ENCODE results near the gene PIP5K1C. TPM values are rescaled to one million over a fixed set of nuclear protein-coding genes. Genes with fewer than 3 reads are reported as not detected.

PIP5K1C gene
- total RNA-seq, 1 experiment from 2014 or later = 34.0 TPM

GRCh38 chr19:3658004-3658869, 42.0 kb downstream of the PIP5K1C start:
- H3K4me1 Mint-ChIP-seq = no peaks in the 10 kb centered on the region
- TF ChIP-seq FOXK1 (CRISPR knock-in tag; IDR thresholded peaks at IDR 0.05) = no peak
- DNase-seq (ENCODE audit: low spot score) = no peak
- no peaks in the 10 kb centered on the region for H3K27me3 Mint-ChIP-seq (ENCODE audit: low read depth)
- ATAC-seq = no peak
- no peak overlapping the region for H3K4me3 Mint-ChIP-seq
- ChIA-PET POLR2A (no interaction called here), CTCF (interaction anchor here (0.6 kb wide), 1 partner anchor 50 kb away, joined by 3 read pairs; no protein-coding TSS in a partner anchor)
- no peaks in the 10 kb centered on the region for H3K9me3 Mint-ChIP-seq
- H3K36me3 Mint-ChIP-seq = peaks cover 19% of the 10 kb centered on the region
- H3K27ac Mint-ChIP-seq = peak overlapping the region; percentile 27; the same call in 1 of the 2 replicates

- no peaks in the 10 kb centered on the region for H3K4me1 Mint-ChIP-seq
Observed at GRCh38 chr19:3657395-3657769, 42.9 kb downstream of the PIP5K1C start.

GRCh38 chr19:3656747-3657394, 43.4 kb downstream of the PIP5K1C start:
- Mint-ChIP-seq H3K9me3 (no peaks in the 10 kb centered on the region), H3K4me1 (no peaks in the 10 kb centered on the region), H3K4me3 (no peak overlapping the region), H3K36me3 (peaks cover 17% of the 10 kb centered on the region), H3K27ac (no peak overlapping the region), H3K27me3 (ENCODE audit: low read depth) (no peaks in the 10 kb centered on the region)
- CTCF ChIA-PET = interaction anchor here (0.7 to 1.0 kb wide), 3 partner anchors 36 to 331 kb away, joined by 3 to 6 read pairs (median 5); no protein-coding TSS in a partner anchor
- TF ChIP-seq ZMAT4 (CRISPR knock-in tag; IDR thresholded peaks at IDR 0.05) = no peak
- 0 out of 2 replicates have a peak, but pooled peaks have one; percentile 27 for TF ChIP-seq GTF2I (CRISPR knock-in tag; conservative IDR thresholded peaks at IDR 0.05)
- no peak for DNase-seq (ENCODE audit: low spot score)
- ATAC-seq = no peak
- POLR2A ChIA-PET = no interaction called here

More at GRCh38 chr19:3657395-3657769, 42.9 kb downstream of the PIP5K1C start:
- no peaks in the 10 kb centered on the region for H3K27me3 Mint-ChIP-seq (ENCODE audit: low read depth)
- ATAC-seq (no peak), DNase-seq (ENCODE audit: low spot score) (no peak)
- ChIA-PET POLR2A (no interaction called here), CTCF (interaction anchor here (0.6 to 1.0 kb wide), 2 partner anchors 51 to 330 kb away, joined by 3 to 6 read pairs; no protein-coding TSS in a partner anchor)
- H3K4me3 Mint-ChIP-seq = no peak overlapping the region
- H3K36me3 Mint-ChIP-seq = peaks cover 17% of the 10 kb centered on the region
- TF ChIP-seq RORB (CRISPR knock-in tag; IDR thresholded peaks at IDR 0.05) (no peak), NR3C1 (CRISPR knock-in tag; conservative IDR thresholded peaks at IDR 0.05; ENCODE audit: low read depth) (no peak), JAZF1 (CRISPR knock-in tag; IDR thresholded peaks at IDR 0.05) (no peak), ZNF121 (CRISPR knock-in tag; IDR thresholded peaks at IDR 0.05) (no peak)
- no peaks in the 10 kb centered on the region for H3K9me3 Mint-ChIP-seq
- no peak overlapping the region for H3K27ac Mint-ChIP-seq

GRCh38 chr19:3656073-3656746, 44.1 kb downstream of the PIP5K1C start:
- CTCF ChIA-PET = interaction anchor here (0.7 to 1.1 kb wide), 4 partner anchors 28 to 331 kb away, joined by 3 to 6 read pairs (median 4); no protein-coding TSS in a partner anchor
- no peaks in the 10 kb centered on the region for H3K9me3 Mint-ChIP-seq
- POLR2A ChIA-PET = no interaction called here
- ATAC-seq (no peak), DNase-seq (ENCODE audit: low spot score) (no peak)
- H3K36me3 Mint-ChIP-seq = peaks cover 16% of the 10 kb centered on the region
- H3K4me1 Mint-ChIP-seq = no peaks in the 10 kb centered on the region
- no peak overlapping the region for H3K4me3 Mint-ChIP-seq
- no peak overlapping the region for H3K27ac Mint-ChIP-seq
- no peak for TF ChIP-seq FOXK1 (CRISPR knock-in tag; IDR thresholded peaks at IDR 0.05)
- no peak for TF ChIP-seq IRF1 (CRISPR knock-in tag; IDR thresholded peaks at IDR 0.05)
- no peaks in the 10 kb centered on the region for H3K27me3 Mint-ChIP-seq (ENCODE audit: low read depth)

- no peak for DNase-seq (ENCODE audit: low spot score)
- Mint-ChIP-seq H3K36me3 (peaks cover 12% of the 10 kb centered on the region), H3K27me3 (ENCODE audit: low read depth) (no peaks in the 10 kb centered on the region), H3K9me3 (no peaks in the 10 kb centered on the region), H3K4me3 (no peak overlapping the region), H3K4me1 (no peaks in the 10 kb centered on the region), H3K27ac (no peak overlapping the region)
- no peak for ATAC-seq
- CTCF ChIA-PET = interaction anchor here (1.0 to 1.3 kb wide), 3 partner anchors 10 to 37 kb away, joined by 4 to 5 read pairs (median 5); no protein-coding TSS in a partner anchor
- POLR2A ChIA-PET = no interaction called here
- TF ChIP-seq ZSCAN18 (CRISPR knock-in tag; IDR thresholded peaks at IDR 0.05) = no peak
- no peak for TF ChIP-seq ZBTB43 (CRISPR knock-in tag; IDR thresholded peaks at IDR 0.05)
- no peak for TF ChIP-seq SOX15 (CRISPR knock-in tag; IDR thresholded peaks at IDR 0.05)
- TF ChIP-seq E2F1 (CRISPR knock-in tag; IDR thresholded peaks at IDR 0.05) = no peak
- no peak for TF ChIP-seq IRF1 (CRISPR knock-in tag; IDR thresholded peaks at IDR 0.05)
- TF ChIP-seq HMGA2 (CRISPR knock-in tag; IDR thresholded peaks at IDR 0.05) = no peak
- TF ChIP-seq PRRX2 (CRISPR knock-in tag; IDR thresholded peaks at IDR 0.05) = no peak
- no peak for TF ChIP-seq JAZF1 (CRISPR knock-in tag; IDR thresholded peaks at IDR 0.05)
- no peak for TF ChIP-seq TEAD4 (CRISPR knock-in tag; IDR thresholded peaks at IDR 0.05)
- no peak for TF ChIP-seq SMAD3 (CRISPR knock-in tag; IDR thresholded peaks at IDR 0.05; ENCODE audit: borderline replicate concordance)
Observed at GRCh38 chr19:3655402-3656072, 44.7 kb downstream of the PIP5K1C start.
